GM12878 (cell line): ENCODE results near the gene METTL1. TPM values are rescaled to one million over a fixed set of nuclear protein-coding genes. Genes with fewer than 3 reads are reported as not detected.
A peak's percentile ranks its signal among the peaks of the same experiment; 100 is the strongest.

Experiments used
- ATAC-seq: fragments of 200-7000 bp; cut with Tn5 transposase; 3 replicates; pipeline ENCODE4 v1.9.1; 2020; ENCODE audit warnings: mild to moderate bottlenecking, moderate library complexity
- BruUV-seq: library from RNA; stranded (reverse); fragments of 400-500 nt; replicated peaks from 2 replicates; lab custom pipeline; 2021; lab: Mats Ljungman, UMichigan
- CTCF ChIA-PET: fragments of 300-600 bp; sonication (Branson Sonifier 250); formaldehyde crosslinking; extraction: SDS; loops from one replicate; lab custom pipeline; 2021; ENCODE audit warnings: inconsistent platforms; lab: Yijun Ruan, JAX
- POLR2A ChIA-PET: fragments of 350-600 bp; formaldehyde crosslinking; extraction: SDS; loops from one replicate; lab custom pipeline; 2021; ENCODE audit warnings: inconsistent platforms; lab: Charles Lee
- RAD21 ChIA-PET: fragments of 300-600 bp; sonication (Branson Sonifier 250); formaldehyde crosslinking; loops from one replicate; lab custom pipeline; 2023; ENCODE audit warnings: antibody characterized with exemption; ENCODE audit not compliant: unreplicated experiment; lab: Charles Lee
- SMC1A ChIA-PET: fragments of 300-600 bp; sonication (Branson Sonifier 250); formaldehyde crosslinking; loops from one replicate; lab custom pipeline; 2023; ENCODE audit not compliant: unreplicated experiment, uncharacterized antibody; lab: Charles Lee
- DNase-seq: peaks from one replicate; pipeline ENCODE4 v3.0.0-alpha.2; 2011; ENCODE audit warnings: low read depth, low spot score
- FAIRE-seq: peaks from 3 replicates; lab custom pipeline; 2011; peaks lifted over from hg19 to GRCh38; lab: Jason Lieb, UNC
- H2AFZ ChIP-seq: 2 replicates; pipeline ENCODE4 v1.6.0; 2011; ENCODE audit warnings: low read depth, low read length, control low read depth; ENCODE audit not compliant: control insufficient read depth
- H3K27ac ChIP-seq: 2 replicates; pipeline ENCODE4 v1.5.1; 2011; ENCODE audit warnings: control low read depth; ENCODE audit not compliant: control insufficient read depth, insufficient read depth
- H3K27me3 ChIP-seq, 2 experiments: replicated peaks in 1 of 2; 2 replicates each; pipeline versions ENCODE4 v1.6.0 to v1.6.1; 2011; ENCODE audit warnings: low read length in 1 of 2; ENCODE audit not compliant: control insufficient read depth in 2 of 2, insufficient read depth in 2 of 2
- H3K36me3 ChIP-seq, 2 experiments: 2 replicates each; pipeline ENCODE4 v1.5.1; 2011; ENCODE audit warnings: low read length in 1 of 2; ENCODE audit not compliant: control insufficient read depth in 2 of 2, insufficient read depth in 2 of 2
- H3K4me1 ChIP-seq: 2 replicates; pipeline ENCODE4 v1.6.1; 2011; ENCODE audit warnings: mild to moderate bottlenecking, low read length, moderate library complexity, mixed read lengths; ENCODE audit not compliant: control insufficient read depth, insufficient read depth
- H3K4me2 ChIP-seq: 2 replicates; pipeline ENCODE4 v1.6.0; 2011; ENCODE audit warnings: control low read depth; ENCODE audit not compliant: control insufficient read depth, insufficient read depth
- H3K4me3 ChIP-seq: fragments of 200-600 bp; sonication (generic); 2 replicates; pipeline ENCODE4 v1.5.1; 2016
- H3K79me2 ChIP-seq: 2 replicates; pipeline ENCODE4 v1.6.0; 2011; ENCODE audit warnings: low read length; ENCODE audit not compliant: control insufficient read depth, insufficient read depth
- H3K9ac ChIP-seq: 2 replicates; pipeline ENCODE4 v1.8.0; 2011; ENCODE audit warnings: low read length, control low read depth, mixed read lengths; ENCODE audit not compliant: control insufficient read depth, insufficient read depth
- H3K9me3 ChIP-seq: replicated peaks from 3 replicates; pipeline ENCODE4 v1.5.1; 2011; ENCODE audit warnings: mild to moderate bottlenecking, low read length; ENCODE audit not compliant: control insufficient read depth, insufficient read depth
- H4K20me1 ChIP-seq: 2 replicates; pipeline ENCODE4 v1.6.0; 2011; ENCODE audit not compliant: control insufficient read depth, insufficient read depth
- DPF2 ChIP-seq: fragments of 450-650 bp; IDR thresholded peaks from 2 replicates; pipeline ENCODE4 v1.6.1; 2017; ENCODE audit warnings: mild to moderate bottlenecking
- E2F4 ChIP-seq: IDR thresholded peaks from 2 replicates; pipeline ENCODE4 v1.6.1; 2012; ENCODE audit warnings: low read depth, low read length, improper control_type of control experiment
- GATAD2B ChIP-seq: fragments of 450-650 bp; conservative IDR thresholded peaks from 2 replicates; pipeline ENCODE4 v1.6.1; 2017; ENCODE audit warnings: low read depth, mild to moderate bottlenecking, moderate library complexity
- MAX ChIP-seq: IDR thresholded peaks from 2 replicates; pipeline ENCODE4 v1.6.1; 2012; ENCODE audit warnings: low read depth, low read length, improper control_type of control experiment
- NFYA ChIP-seq: IDR thresholded peaks from 2 replicates; pipeline ENCODE4 v1.6.1; 2011; ENCODE audit warnings: low read depth, mild to moderate bottlenecking, low read length, improper control_type of control experiment, borderline replicate concordance
- RB1 ChIP-seq: fragments of 450-650 bp; formaldehyde crosslinking; IDR thresholded peaks from 2 replicates; pipeline ENCODE4 v1.6.1; 2017; ENCODE audit warnings: mild to moderate bottlenecking, borderline replicate concordance
- RUNX3 ChIP-seq: IDR thresholded peaks from 2 replicates; pipeline ENCODE4 v1.6.1; 2012; ENCODE audit warnings: low read length, inconsistent platforms
- SREBF2 ChIP-seq: IDR thresholded peaks from 2 replicates; pipeline ENCODE4 v1.6.1; 2012; ENCODE audit warnings: mild to moderate bottlenecking, low read length
- USF1 ChIP-seq: IDR thresholded peaks from 2 replicates; pipeline ENCODE4 v1.6.1; 2011; ENCODE audit warnings: borderline replicate concordance, low read depth, mild to moderate bottlenecking, moderate library complexity, mixed read lengths, low read length; ENCODE audit not compliant: insufficient read depth; ENCODE audit errors: extremely low read length
- ZNF217 ChIP-seq: fragments of 450-650 bp; IDR thresholded peaks from 2 replicates; pipeline ENCODE4 v1.6.1; 2017; ENCODE audit warnings: antibody characterized with exemption, mild to moderate bottlenecking
- ZNF592 ChIP-seq: fragments of 450-650 bp; IDR thresholded peaks from 2 replicates; pipeline ENCODE4 v1.6.1; 2017; ENCODE audit warnings: mild to moderate bottlenecking, moderate library complexity
- ZNF687 ChIP-seq: fragments of 450-650 bp; IDR thresholded peaks from 2 replicates; pipeline ENCODE4 v1.6.1; 2017; ENCODE audit warnings: mild to moderate bottlenecking, moderate library complexity
- WGBS: methylation state at CpG from one replicate; pipeline ENCODE4 v1.1.6; 2016; ENCODE audit warnings: low lambda C conversion rate; ENCODE audit not compliant: insufficient replicate concordance, insufficient coverage; ENCODE audit errors: missing lambda C conversion rate; 5-methylcytosine and 5-hydroxymethylcytosine counted together
- in situ Hi-C: fragments of 300-500 bp; cut with MboI; formaldehyde crosslinking; loops from 9 replicates; pipeline ENCODE4 v1.14.3; 2018; ENCODE audit warnings: mixed read lengths
- intact Hi-C: fragments of 100-400 bp; cut with micrococcal nuclease; formaldehyde crosslinking; loops from one replicate; pipeline ENCODE4 v1.14.2; 2022; ENCODE audit not compliant: unreplicated experiment
- polyA plus RNA-seq, 11 experiments: library from polyadenylated mRNA; depleted of rRNA in 4 of 11; unstranded in 6 of 11; stranded (reverse) in 5 of 11; fragments of >200 nt; fragmentation: Nextera tagmentation in 4 of 11; fragmentation: Illumina TruSeq in 1 of 11; extraction: Ambion mirVana in 4 of 11; extraction: Trizol in 1 of 11; gene quantifications; 1 replicate in 1 of 11; 2 replicates in 10 of 11; pipeline versions ENCODE4 v1.2.1 to v1.2.3, GENCODE V29; 2011 to 2016; ENCODE audit warnings: inconsistent platforms in 2 of 11, missing spikeins in 2 of 11, low read depth in 1 of 11
- total RNA-seq, 4 experiments: library from RNA; depleted of rRNA in 3 of 4; stranded (reverse); fragments of >200 nt in 3 of 4; fragmentation: Illumina TruSeq in 1 of 4; extraction: Trizol in 1 of 4; gene quantifications; 2 replicates each; pipeline versions ENCODE4 v1.2.1 to v1.2.3, GENCODE V29; 2013 to 2021

The METTL1 gene
- total and polyA plus RNA-seq, 10 of the 15 experiments (the other 5 are each of a cell fraction or from before 2014, with no cell fraction given): 11.3 to 44.3 (median 30.6) TPM

GRCh38 chr12:57771236-57771872 is 551 bp downstream of the METTL1 start:
- H3K27ac ChIP-seq: peak overlapping the region; percentile 82
- H4K20me1 ChIP-seq: no peaks in the 10 kb centered on the region
- BruUV-seq: TSS peak; percentile 81
- H3K79me2 ChIP-seq: no peaks in the 10 kb centered on the region
- H3K4me2 ChIP-seq: peak overlapping the region; percentile 99
- peak overlapping the region; percentile 83 for H3K9ac ChIP-seq
- FAIRE-seq (peak; percentile 89), ATAC-seq (peak; percentile 83), DNase-seq (peak; percentile 74)
- ChIA-PET RAD21 (interaction anchor here (1.2 kb wide), 1 partner anchor 15 kb away, joined by 6 read pairs; no protein-coding TSS in a partner anchor), POLR2A (interaction anchor here (0.8 to 1.9 kb wide), 6 partner anchors 12 to 127 kb away, joined by 3 to 11 read pairs (median 4); partner anchors contain the start of gene TSFM), SMC1A (interaction anchor here (0.7 to 0.8 kb wide), 2 partner anchors 10 to 15 kb away, joined by 3 to 4 read pairs; no protein-coding TSS in a partner anchor), CTCF (interaction anchor here (1.0 to 7.3 kb wide), 6 partner anchors 10 to 16 kb away, joined by 4 to 62 read pairs (median 7); partner anchors contain the start of genes MARCHF9 and TSFM)
- in situ Hi-C loops: no loop called here
- H3K27me3 ChIP-seq: peaks cover 0 to 2% of the 10 kb centered on the region in 2 experiments; a peak in 1 of 4 replicates
- H2AFZ ChIP-seq: peak overlapping the region; percentile 90
- no peaks in the 10 kb centered on the region for H3K9me3 ChIP-seq
- H3K36me3 ChIP-seq: peaks cover 0 to 4% of the 10 kb centered on the region in 2 experiments; a peak in 2 of 4 replicates
- H3K4me3 ChIP-seq: peak overlapping the region; percentile 90
- intact Hi-C loops: no loop called here
- under 1% methylated on average over 16 of the region's 16 CpGs for WGBS
- peaks cover 5% of the 10 kb centered on the region for H3K4me1 ChIP-seq
- TF ChIP-seq MAX: no peak
- TF ChIP-seq SREBF2: no peak
- TF ChIP-seq DPF2: no peak
- TF ChIP-seq USF1: no peak
- TF ChIP-seq NFYA: no peak
- no peak for TF ChIP-seq ZNF217
- TF ChIP-seq GATAD2B: no peak
- no peak for TF ChIP-seq ZNF592
- TF ChIP-seq RUNX3: no peak
- TF ChIP-seq RB1: no peak
- no peak for TF ChIP-seq ZNF687
- peak; percentile 67 for TF ChIP-seq E2F4
